Uterus (tissue), 2 donors: ENCODE results near the gene IL17A.

Experiments used
- POLR2A ChIP-seq, 2 donors: fragments of 450-650 bp; IDR thresholded peaks; one replicate each; pipeline ENCODE4 v1.6.1; 2016; ENCODE audit warnings: antibody characterized with exemption in 2 of 2, mild to moderate bottlenecking in 1 of 2, moderate library complexity in 1 of 2
- TF ChIP-seq, protein P1 (sequence below), 4 experiments: fragments of 200-600 bp in 2 of 4; fragments of 450-650 bp in 2 of 4; sonication (generic) in 2 of 4; IDR thresholded peaks; one replicate each; pipeline ENCODE4 v1.5.1; 2016 to 2019; ENCODE audit warnings: antibody characterized with exemption in 4 of 4, mild to moderate bottlenecking in 2 of 4, moderate library complexity in 1 of 4

DNA sequence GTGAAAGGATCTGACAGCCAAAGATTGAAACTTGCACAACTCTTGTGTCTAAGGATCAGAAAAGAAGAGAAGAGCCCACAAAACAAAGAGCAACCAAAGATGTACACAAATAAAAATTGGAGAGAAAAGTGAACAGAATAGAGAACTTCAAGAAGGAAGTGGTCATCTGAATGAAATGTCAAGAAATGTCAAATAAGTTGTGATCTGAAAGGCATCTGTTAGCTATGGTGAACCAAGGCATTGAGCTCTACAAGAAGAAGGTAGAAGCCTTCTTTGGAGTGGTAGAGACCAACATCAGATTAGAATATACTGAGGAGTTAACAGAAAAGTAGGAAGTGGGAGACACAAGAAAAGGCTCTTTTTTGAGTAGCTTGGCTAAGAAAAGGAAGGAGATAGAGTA is 29.6 kb downstream of the IL17A start:
- TF ChIP-seq, protein P1, sequence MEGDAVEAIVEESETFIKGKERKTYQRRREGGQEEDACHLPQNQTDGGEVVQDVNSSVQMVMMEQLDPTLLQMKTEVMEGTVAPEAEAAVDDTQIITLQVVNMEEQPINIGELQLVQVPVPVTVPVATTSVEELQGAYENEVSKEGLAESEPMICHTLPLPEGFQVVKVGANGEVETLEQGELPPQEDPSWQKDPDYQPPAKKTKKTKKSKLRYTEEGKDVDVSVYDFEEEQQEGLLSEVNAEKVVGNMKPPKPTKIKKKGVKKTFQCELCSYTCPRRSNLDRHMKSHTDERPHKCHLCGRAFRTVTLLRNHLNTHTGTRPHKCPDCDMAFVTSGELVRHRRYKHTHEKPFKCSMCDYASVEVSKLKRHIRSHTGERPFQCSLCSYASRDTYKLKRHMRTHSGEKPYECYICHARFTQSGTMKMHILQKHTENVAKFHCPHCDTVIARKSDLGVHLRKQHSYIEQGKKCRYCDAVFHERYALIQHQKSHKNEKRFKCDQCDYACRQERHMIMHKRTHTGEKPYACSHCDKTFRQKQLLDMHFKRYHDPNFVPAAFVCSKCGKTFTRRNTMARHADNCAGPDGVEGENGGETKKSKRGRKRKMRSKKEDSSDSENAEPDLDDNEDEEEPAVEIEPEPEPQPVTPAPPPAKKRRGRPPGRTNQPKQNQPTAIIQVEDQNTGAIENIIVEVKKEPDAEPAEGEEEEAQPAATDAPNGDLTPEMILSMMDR (IDR thresholded peaks at IDR 0.05) = no peak
- no peak for TF ChIP-seq POLR2A (IDR thresholded peaks at IDR 0.05)
